K562 (cell line): ENCODE results near the gene SNCA. TPM values are rescaled to one million over a fixed set of nuclear protein-coding genes. Genes with fewer than 3 reads are reported as not detected.

Experiments
- ATAC-seq: fragments of 200-7000 bp; cut with Tn5 transposase; 3 replicates; pipeline ENCODE4 v1.9.1; 2020; ENCODE audit warnings: moderate library complexity
- BruUV-seq: library from RNA; stranded (reverse); fragments of 400-500 nt; replicated peaks from 2 replicates; lab custom pipeline; 2021; lab: Mats Ljungman, UMichigan
- CTCF ChIA-PET: fragments of 300-600 bp; formaldehyde crosslinking; extraction: SDS; loops from one replicate; lab custom pipeline; 2021; ENCODE audit warnings: low intra/inter-chr PET ratio; lab: Yijun Ruan, JAX
- POLR2A ChIA-PET: fragments of 300-600, 350-650 bp; sonication (Branson Sonifier 250); formaldehyde crosslinking; extraction: SDS; loops from one replicate; lab custom pipeline; 2021; ENCODE audit warnings: antibody characterized with exemption, inconsistent platforms; lab: Yijun Ruan, JAX
- DNase-seq, 4 experiments: peaks; one replicate each; pipeline versions ENCODE4 v3.0.0 to v3.0.0-alpha.2; 2011 to 2018; ENCODE audit warnings: low spot score in 3 of 4, mixed read lengths in 3 of 4; ENCODE audit errors: extremely low read depth in 1 of 4
- FAIRE-seq: peaks from 2 replicates; lab custom pipeline; 2011; peaks lifted over from hg19 to GRCh38; lab: Jason Lieb, UNC
- H2AFZ ChIP-seq: 2 replicates; pipeline ENCODE4 v1.6.0; 2011; ENCODE audit warnings: low read depth, low read length, control low read depth, inconsistent platforms
- H3K27ac ChIP-seq: fragments of 200-600 bp; 3 replicates; pipeline ENCODE4 v1.8.0; 2011; ENCODE audit warnings: low read depth, mild to moderate bottlenecking, control low read depth, inconsistent platforms, low read length, moderate library complexity, mixed read lengths; ENCODE audit errors: extremely low read depth
- H3K27me3 ChIP-seq, 2 experiments: fragments of 300-600 bp in 1 of 2; 2 replicates in 1 of 2; 3 replicates in 1 of 2; pipeline versions ENCODE4 v1.6.0 to v1.8.0; 2011; ENCODE audit warnings: inconsistent platforms in 2 of 2, low read length in 2 of 2, mild to moderate bottlenecking in 1 of 2, mixed read lengths in 1 of 2, moderate library complexity in 1 of 2; ENCODE audit not compliant: control insufficient read depth in 2 of 2, insufficient read depth in 2 of 2
- H3K36me3 ChIP-seq: fragments of 300-600 bp; 3 replicates; pipeline ENCODE4 v1.8.0; 2011; ENCODE audit warnings: mild to moderate bottlenecking, low read length, inconsistent platforms; ENCODE audit not compliant: control insufficient read depth, insufficient read depth
- H3K4me1 ChIP-seq, 2 experiments: fragments of 200-600 bp in 1 of 2; replicated peaks in 1 of 2; 2 replicates in 1 of 2; 3 replicates in 1 of 2; pipeline versions ENCODE4 v1.5.1 to v1.8.0; 2011; ENCODE audit warnings: inconsistent platforms in 2 of 2, low read length in 2 of 2, mild to moderate bottlenecking in 1 of 2, mixed read lengths in 1 of 2, moderate library complexity in 1 of 2; ENCODE audit not compliant: control insufficient read depth in 2 of 2, insufficient read depth in 2 of 2
- H3K4me2 ChIP-seq: 2 replicates; pipeline ENCODE4 v1.6.1; 2011; ENCODE audit warnings: low read length, control low read depth, inconsistent platforms, mixed read lengths; ENCODE audit not compliant: insufficient read depth
- H3K4me3 ChIP-seq: fragments of 200-600 bp; sonication (generic), shearing (Covaris generic); 2 replicates; pipeline ENCODE4 v1.5.1; 2016; ENCODE audit warnings: control low read depth, inconsistent platforms
- H3K79me2 ChIP-seq: fragments of 200-600 bp; 3 replicates; pipeline ENCODE4 v1.8.0; 2011; ENCODE audit warnings: low read length, inconsistent platforms; ENCODE audit not compliant: control insufficient read depth, insufficient read depth
- H3K9ac ChIP-seq, 2 experiments: 2 replicates each; pipeline versions ENCODE4 v1.6.0 to v1.6.1; 2011; ENCODE audit warnings: low read depth in 2 of 2, low read length in 2 of 2, control low read depth in 1 of 2, inconsistent platforms in 1 of 2, mild to moderate bottlenecking in 1 of 2, mixed read lengths in 1 of 2; ENCODE audit not compliant: insufficient read depth in 1 of 2
- H3K9me1 ChIP-seq: one replicate; pipeline ENCODE4 v1.6.0; 2011; ENCODE audit warnings: inconsistent platforms, mild to moderate bottlenecking, low read length, moderate library complexity; ENCODE audit not compliant: control insufficient read depth, insufficient read depth
- H3K9me3 ChIP-seq: replicated peaks from 2 replicates; pipeline ENCODE4 v1.5.1; 2011; ENCODE audit warnings: low read depth, low read length, inconsistent platforms; ENCODE audit not compliant: control insufficient read depth, insufficient read depth
- H4K20me1 ChIP-seq: replicated peaks from 2 replicates; pipeline ENCODE4 v1.6.1; 2011; ENCODE audit warnings: low read length, inconsistent platforms, mixed read lengths; ENCODE audit not compliant: control insufficient read depth, insufficient read depth
- BRD9 ChIP-seq: fragments of 450-650 bp; IDR thresholded peaks from 2 replicates; pipeline ENCODE4 v1.6.1; 2018; ENCODE audit warnings: low read depth; ENCODE audit not compliant: partially characterized antibody
- C11orf30 ChIP-seq: fragments of 450-650 bp; IDR thresholded peaks from 2 replicates; pipeline ENCODE4 v1.6.1; 2016; ENCODE audit warnings: low read depth, mild to moderate bottlenecking
- CLOCK ChIP-seq: fragments of 250-450 bp; sonication (Bioruptor Pico); IDR thresholded peaks from 2 replicates; pipeline ENCODE4 v1.4.0; 2020; ENCODE audit warnings: mild to moderate bottlenecking, moderate library complexity, borderline replicate concordance
- CXXC5 ChIP-seq: fragments of 250-450 bp; sonication (Bioruptor Pico); IDR thresholded peaks from 2 replicates; pipeline ENCODE4 v1.8.0; 2022; ENCODE audit warnings: inconsistent platforms, mild to moderate bottlenecking, moderate library complexity
- EZH2 ChIP-seq: IDR thresholded peaks from 2 replicates; pipeline ENCODE4 v1.6.1; 2012; ENCODE audit warnings: low read depth, mild to moderate bottlenecking, inconsistent platforms, low read length, borderline replicate concordance
- FIP1L1 ChIP-seq: fragments of 200-400 bp; formaldehyde crosslinking; IDR thresholded peaks from 2 replicates; pipeline ENCODE4 v1.6.1; 2018; ENCODE audit warnings: mild to moderate bottlenecking, low read depth, low read length; ENCODE audit not compliant: poor library complexity, severe bottlenecking
- HMGXB4 ChIP-seq: sonication (generic); formaldehyde crosslinking; IDR thresholded peaks from 2 replicates; pipeline ENCODE4 v1.8.1; 2023; ENCODE audit warnings: mild to moderate bottlenecking, missing genetic modification reagents
- KDM2B ChIP-seq: fragments of 250-450 bp; sonication (Bioruptor Pico); IDR thresholded peaks from 2 replicates; pipeline ENCODE4 v1.8.0; 2021; ENCODE audit warnings: mild to moderate bottlenecking, moderate library complexity
- NFE2L1 ChIP-seq: fragments of 450-650 bp; IDR thresholded peaks from 2 replicates; pipeline ENCODE4 v1.6.1; 2016; ENCODE audit warnings: missing genetic modification characterization, low read depth, mild to moderate bottlenecking, missing compliant biosample characterization, moderate library complexity, borderline replicate concordance
- TEAD4 ChIP-seq, 2 experiments: sonication (generic) in 1 of 2; formaldehyde crosslinking in 1 of 2; IDR thresholded peaks; 2 replicates each; pipeline versions ENCODE4 v1.6.1 to v1.8.0; 2012 to 2022; ENCODE audit warnings: borderline replicate concordance in 1 of 2, inconsistent platforms in 1 of 2, low read length in 1 of 2, mild to moderate bottlenecking in 1 of 2, missing genetic modification reagents in 1 of 2
- ZNF316 ChIP-seq: fragments of 450-650 bp; IDR thresholded peaks from 2 replicates; pipeline ENCODE4 v1.6.1; 2016
- ZNF518B ChIP-seq: fragments of 250-450 bp; sonication (Bioruptor Pico); IDR thresholded peaks from 2 replicates; pipeline ENCODE4 v1.5.0; 2021; ENCODE audit warnings: mild to moderate bottlenecking, moderate library complexity
- WGBS: fragments of 100-300 bp; shearing (Covaris generic); methylation state at CpG from one replicate; pipeline ENCODE4 v1.1.6; 2016; ENCODE audit warnings: low coverage, mixed read lengths; ENCODE audit not compliant: insufficient coverage; ENCODE audit errors: missing lambda C conversion rate; 5-methylcytosine and 5-hydroxymethylcytosine counted together
- in situ Hi-C: fragments of 300-500 bp; cut with MboI; formaldehyde crosslinking; loops from 4 replicates; pipeline ENCODE4 v1.15.0; 2018; ENCODE audit warnings: inconsistent platforms, mixed read lengths
- intact Hi-C: fragments of 100-400 bp; cut with micrococcal nuclease; formaldehyde crosslinking; loops from 2 replicates; pipeline ENCODE4 v1.14.2; 2022
- polyA plus RNA-seq, 8 experiments: library from polyadenylated mRNA; depleted of rRNA in 4 of 8; stranded (reverse) in 5 of 8; unstranded in 3 of 8; fragments of >200 nt; fragmentation: Nextera tagmentation in 2 of 8; fragmentation: Illumina TruSeq in 1 of 8; extraction: Ambion mirVana in 2 of 8; extraction: Trizol in 1 of 8; gene quantifications; 2 replicates each; pipeline versions ENCODE4 v1.2.1 to v1.2.3, GENCODE V29; 2011 to 2014; ENCODE audit warnings: inconsistent platforms in 1 of 8, missing spikeins in 1 of 8
- total RNA-seq, 7 experiments: library from RNA; depleted of rRNA in 6 of 7; stranded (reverse); fragments of >200 nt in 6 of 7; fragmentation: Illumina TruSeq in 2 of 7; extraction: Trizol in 2 of 7; gene quantifications; 2 replicates each; pipeline versions ENCODE4 v1.2.1 to v1.2.3, GENCODE V29; 2011 to 2021; ENCODE audit warnings: low replicate concordance in 1 of 7

Gene SNCA
- total and polyA plus RNA-seq, 9 of the 15 experiments (the other 6 are each of a cell fraction or from before 2014, with no cell fraction given): 1.7 to 12.6 (median 3.6) TPM

- TF ChIP-seq ZNF518B (CRISPR knock-in tag) (no peak), BRD9 (no peak), FIP1L1 (no peak), CLOCK (CRISPR knock-in tag) (no peak)
- TF ChIP-seq, all 486 proteins: peak for 0
Observed at GRCh38 chr4:89751416-89751815, 85.5 kb downstream of the SNCA start (continued).

GRCh38 chr4:89746377-89746776, 90.6 kb downstream of the SNCA start:
- FAIRE-seq: no peak
- DNase-seq: no peak
- intact Hi-C loops: no loop called here
- Histone ChIP-seq H3K4me1 (no peaks in the 10 kb centered on the region), H2AFZ (no peak overlapping the region), H3K27me3 (no peaks in the 10 kb centered on the region), H3K27ac (no peak overlapping the region), H3K36me3 (no peaks in the 10 kb centered on the region), H3K9me3 (no peaks in the 10 kb centered on the region; the same call in 1 of the 2 replicates), H3K9me1 (no peaks in the 10 kb centered on the region), H3K9ac (no peak overlapping the region), H3K4me2 (no peak overlapping the region), H3K4me3 (no peak overlapping the region), H4K20me1 (no peaks in the 10 kb centered on the region), H3K79me2 (no peaks in the 10 kb centered on the region)
- POLR2A ChIA-PET: no interaction called here
- BruUV-seq: no TSS peak
- ATAC-seq: no peak
- peak; percentile 76 for TF ChIP-seq ZNF316
- TF ChIP-seq KDM2B: no peak
- TF ChIP-seq C11orf30: peak; percentile 35; the same call in 1 of the 2 replicates
- no peak for TF ChIP-seq NFE2L1 (tag)
- TF ChIP-seq CXXC5 (CRISPR knock-in tag): no peak
- no peak for TF ChIP-seq EZH2
- no peak for TF ChIP-seq HMGXB4 (CRISPR knock-in tag)
- TF ChIP-seq TEAD4 (IDR thresholded peaks at IDR 0.05; ENCODE audit: low read length): no peak
- no peak for TF ChIP-seq TEAD4 (CRISPR knock-in tag; IDR thresholded peaks at IDR 0.05; ENCODE audit: borderline replicate concordance)
- CTCF ChIA-PET: no interaction called here
- 0% methylated on average over 1 of the region's 1 CpG for WGBS
- in situ Hi-C loops: no loop called here
